Neuron (in vitro differentiated cells): Measurements from ENCODE around the gene SRRM2.

Experiments used
- H2AFZ ChIP-seq: one replicate; pipeline ENCODE4 v1.6.1; 2013; ENCODE audit warnings: low read depth, mild to moderate bottlenecking, inconsistent platforms, low read length, moderate library complexity
- H3K27me3 ChIP-seq: one replicate; pipeline ENCODE4 v1.6.1; 2013; ENCODE audit warnings: low read length; ENCODE audit not compliant: insufficient read depth
- H3K36me3 ChIP-seq: one replicate; pipeline ENCODE4 v1.6.1; 2013; ENCODE audit warnings: low read length; ENCODE audit not compliant: insufficient read depth
- H3K4me1 ChIP-seq: one replicate; pipeline ENCODE4 v1.6.1; 2013; ENCODE audit warnings: low read length; ENCODE audit not compliant: insufficient read depth
- H3K4me3 ChIP-seq: 2 replicates; pipeline ENCODE4 v1.5.1; 2013; ENCODE audit warnings: mild to moderate bottlenecking, low read length, moderate library complexity
- H3K9me3 ChIP-seq: one replicate; pipeline ENCODE4 v1.6.1; 2013; ENCODE audit warnings: low read length

The SRRM2 gene

GRCh38 chr16:2775765-2776499 is 23.5 kb downstream of the SRRM2 start:
- Histone ChIP-seq H2AFZ (no peak overlapping the region), H3K4me3 (peak overlapping the region; percentile 74), H3K36me3 (peaks cover 42% of the 10 kb centered on the region), H3K27me3 (no peaks in the 10 kb centered on the region), H3K9me3 (no peaks in the 10 kb centered on the region), H3K4me1 (peaks cover 18% of the 10 kb centered on the region)

GRCh38 chr16:2776500-2777139 is 24.2 kb downstream of the SRRM2 start:
- Histone ChIP-seq H3K27me3 (no peaks in the 10 kb centered on the region), H2AFZ (no peak overlapping the region), H3K4me3 (peak overlapping the region; percentile 74), H3K4me1 (peaks cover 18% of the 10 kb centered on the region), H3K36me3 (peaks cover 36% of the 10 kb centered on the region), H3K9me3 (no peaks in the 10 kb centered on the region)

- peak within 1 kb of the TSS; percentile 79 for H3K4me3 ChIP-seq
- peak within 1 kb of the TSS; percentile 14 for H2AFZ ChIP-seq
- peaks cover 29% of the 10 kb centered on the region for H3K36me3 ChIP-seq
- H3K9me3 ChIP-seq, result no peaks in the 10 kb centered on the region
- no peaks in the 10 kb centered on the region for H3K27me3 ChIP-seq
- peaks cover 18% of the 10 kb centered on the region for H3K4me1 ChIP-seq
Measured at GRCh38 chr16:2777231-2777902, 24.9 kb downstream of the SRRM2 start, which contains the start of gene ELOB. TSS of gene ELOB (minus strand) at chr16:2777280. CDS start at chr16:2777239, 41 bp downstream.

- peaks cover 18% of the 10 kb centered on the region for H3K4me1 ChIP-seq
Measured at GRCh38 chr16:2777903-2778629, 25.6 kb downstream of the SRRM2 start.

GRCh38 chr16:2778630-2778958 is 26.2 kb downstream of the SRRM2 start:
- Histone ChIP-seq H3K27me3 (no peaks in the 10 kb centered on the region), H3K4me3 (peak overlapping the region; percentile 79), H2AFZ (no peak overlapping the region), H3K36me3 (peaks cover 17% of the 10 kb centered on the region), H3K9me3 (no peaks in the 10 kb centered on the region), H3K4me1 (peaks cover 18% of the 10 kb centered on the region)

More at GRCh38 chr16:2777903-2778629, 25.6 kb downstream of the SRRM2 start:
- H3K27me3 ChIP-seq, result no peaks in the 10 kb centered on the region
- peak overlapping the region; percentile 79 for H3K4me3 ChIP-seq
- H3K9me3 ChIP-seq, result no peaks in the 10 kb centered on the region
- peak overlapping the region; percentile 14 for H2AFZ ChIP-seq
- peaks cover 22% of the 10 kb centered on the region for H3K36me3 ChIP-seq

- no peak overlapping the region for H3K4me3 ChIP-seq
- peaks cover 18% of the 10 kb centered on the region for H3K4me1 ChIP-seq
- H3K9me3 ChIP-seq, result no peaks in the 10 kb centered on the region
- H3K27me3 ChIP-seq, result no peaks in the 10 kb centered on the region
- H2AFZ ChIP-seq, result no peak overlapping the region
- H3K36me3 ChIP-seq, result peaks cover 10% of the 10 kb centered on the region
Measured at GRCh38 chr16:2779151-2779920, 26.9 kb downstream of the SRRM2 start.

GRCh38 chr16:2779978-2780898 is 27.8 kb downstream of the SRRM2 start:
- peaks cover 17% of the 10 kb centered on the region for H3K4me1 ChIP-seq
- no peak overlapping the region for H2AFZ ChIP-seq
- H3K4me3 ChIP-seq, result no peak overlapping the region
- H3K36me3 ChIP-seq, result peaks cover 3% of the 10 kb centered on the region
- H3K27me3 ChIP-seq, result no peaks in the 10 kb centered on the region
- H3K9me3 ChIP-seq, result no peaks in the 10 kb centered on the region

GRCh38 chr16:2782583-2783351 is 30.3 kb downstream of the SRRM2 start:
- Histone ChIP-seq H3K4me3 (no peak overlapping the region), H2AFZ (no peak overlapping the region), H3K9me3 (no peaks in the 10 kb centered on the region)

GRCh38 chr16:2783581-2784357 is 31.3 kb downstream of the SRRM2 start:
- Histone ChIP-seq H3K4me3 (no peak overlapping the region), H2AFZ (no peak overlapping the region), H3K27me3 (no peaks in the 10 kb centered on the region), H3K36me3 (no peaks in the 10 kb centered on the region), H3K4me1 (no peaks in the 10 kb centered on the region), H3K9me3 (no peaks in the 10 kb centered on the region)

More at GRCh38 chr16:2782583-2783351, 30.3 kb downstream of the SRRM2 start:
- Histone ChIP-seq H3K36me3 (no peaks in the 10 kb centered on the region), H3K4me1 (peaks cover 7% of the 10 kb centered on the region), H3K27me3 (no peaks in the 10 kb centered on the region)

- Histone ChIP-seq H3K9me3 (no peaks in the 10 kb centered on the region), H3K36me3 (no peaks in the 10 kb centered on the region), H3K4me1 (no peaks in the 10 kb centered on the region), H2AFZ (no peak overlapping the region), H3K27me3 (no peaks in the 10 kb centered on the region), H3K4me3 (no peak overlapping the region)
Measured at GRCh38 chr16:2784358-2785100, 32.1 kb downstream of the SRRM2 start.
